GM12865 (cell line): ENCODE results near the gene GRHL3.

Experiments
- DNase-seq: peaks from one replicate; pipeline ENCODE4 v3.0.0; 2010; ENCODE audit warnings: low read depth
- H3K4me3 ChIP-seq: 2 replicates; pipeline ENCODE4 v1.5.1; 2011; ENCODE audit warnings: mild to moderate bottlenecking, low read depth, low read length, control low read depth
- CTCF ChIP-seq: IDR thresholded peaks from 2 replicates; pipeline ENCODE4 v1.5.1; 2011; ENCODE audit warnings: low read length, control low read depth, low read depth, inconsistent platforms; ENCODE audit not compliant: insufficient read depth; ENCODE audit errors: missing control alignments

GRHL3 gene

GRCh38 chr1:24347159-24347934 lies 28.2 kb downstream of the GRHL3 start:
- H3K4me3 ChIP-seq, result no peak overlapping the region
- DNase-seq, result no peak
- no peak for TF ChIP-seq CTCF

- no peak overlapping the region for H3K4me3 ChIP-seq
- DNase-seq, result no peak
- no peak for TF ChIP-seq CTCF
These were observed 29.0 kb downstream of the GRHL3 start for GRCh38 chr1:24348196-24348595.

- DNase-seq, result no peak
- no peak overlapping the region for H3K4me3 ChIP-seq
- TF ChIP-seq CTCF, result no peak
These were observed 30.7 kb downstream of the GRHL3 start for GRCh38 chr1:24349891-24350290.

- DNase-seq, result peak; percentile 49
- TF ChIP-seq CTCF, result no peak
- no peak overlapping the region for H3K4me3 ChIP-seq
These were observed 32.1 kb downstream of the GRHL3 start for GRCh38 chr1:24351247-24351646.

GRCh38 chr1:24351918-24352627 lies 32.9 kb downstream of the GRHL3 start:
- no peak for TF ChIP-seq CTCF
- no peak overlapping the region for H3K4me3 ChIP-seq
- peak; percentile 56 for DNase-seq

- no peak for TF ChIP-seq CTCF
- no peak overlapping the region for H3K4me3 ChIP-seq
- DNase-seq, result no peak
These were observed 34.2 kb downstream of the GRHL3 start for GRCh38 chr1:24353292-24353891.

- DNase-seq, result no peak
- H3K4me3 ChIP-seq, result no peak overlapping the region
- TF ChIP-seq CTCF, result no peak
These were observed 36.3 kb downstream of the GRHL3 start for GRCh38 chr1:24355466-24355865.
